Measurements from ENCODE around the gene MIA2. TPM values are rescaled to one million over a fixed set of nuclear protein-coding genes. Genes with fewer than 3 reads are reported as not detected.

MIA2 gene
- total and polyA plus RNA-seq, 7 donors: 10.6 to 29.1 (median 18.3) TPM

DNA sequence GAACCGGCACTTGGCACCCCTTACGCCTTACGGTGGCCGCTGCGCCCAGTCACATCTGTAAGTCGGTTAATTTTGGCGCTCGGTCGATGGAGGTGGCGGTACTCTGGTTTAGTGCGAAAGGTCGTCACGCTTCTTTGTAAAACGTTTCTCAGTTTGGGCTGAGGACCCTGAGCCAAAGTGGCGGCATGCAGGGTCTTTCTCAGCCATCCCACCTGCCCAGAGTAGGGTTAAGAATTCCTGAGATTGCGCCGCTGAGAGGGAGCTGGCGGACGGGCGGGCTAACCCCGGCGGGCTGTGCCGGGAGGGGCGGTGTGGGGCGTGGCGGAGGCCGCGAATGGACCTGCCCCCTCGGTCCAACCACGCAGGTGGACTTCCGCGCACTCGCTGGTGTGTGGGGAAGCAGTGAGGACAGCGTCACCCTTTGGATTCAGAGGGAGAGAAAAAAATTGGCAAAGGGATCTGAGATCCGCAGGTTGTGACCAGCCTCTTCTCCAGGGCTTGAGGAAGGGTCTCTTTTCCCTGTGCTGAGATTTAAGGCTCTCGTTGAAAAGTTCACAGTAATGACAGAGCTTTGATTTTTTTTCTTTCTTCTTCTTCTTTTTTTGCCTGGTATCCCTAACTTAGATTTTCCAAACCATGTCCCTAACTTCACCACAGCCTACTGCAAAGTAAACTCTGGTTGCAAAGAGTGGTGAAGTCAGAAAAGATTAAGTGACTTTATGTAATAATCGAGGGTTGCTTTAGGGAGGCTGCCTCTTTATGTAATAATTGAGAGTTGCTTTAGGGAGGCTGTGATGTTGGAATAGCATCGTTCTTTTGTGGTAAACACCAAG is 199.1 kb downstream of the MIA2 start:
- 0% methylated on average over 37 to 38 of the region's 38 CpGs for WGBS, 3 donors
- peak; percentile 88 to 95 for DNase-seq
- intact Hi-C loops (cut with DNase I): loop anchor here (5.0 kb wide), 4 partner anchors 166 to 331 kb away; partner anchors contain the start of genes PNN (in 1 of the 2), SEC23A (in 1 of the 2) and TRAPPC6B (in 1 of the 2)
- Histone ChIP-seq H3K36me3 (ENCODE audit: insufficient read depth in 1 of 2, low read depth in 1 of 2) (no peaks in the 10 kb centered on the region), H3K27ac (peak overlapping the region; percentile 92), H3K4me3 (peak overlapping the region; percentile 89), H3K27me3 (ENCODE audit: insufficient read depth in 3 of 3, low read length in 2 of 3) (no peaks in the 10 kb centered on the region), H3K9me3 (no peaks in the 10 kb centered on the region), H3K4me1 (peaks cover 27% of the 10 kb centered on the region)
- ATAC-seq: peak; percentile 89 to 90 (median 90)
- TF ChIP-seq, protein P1, sequence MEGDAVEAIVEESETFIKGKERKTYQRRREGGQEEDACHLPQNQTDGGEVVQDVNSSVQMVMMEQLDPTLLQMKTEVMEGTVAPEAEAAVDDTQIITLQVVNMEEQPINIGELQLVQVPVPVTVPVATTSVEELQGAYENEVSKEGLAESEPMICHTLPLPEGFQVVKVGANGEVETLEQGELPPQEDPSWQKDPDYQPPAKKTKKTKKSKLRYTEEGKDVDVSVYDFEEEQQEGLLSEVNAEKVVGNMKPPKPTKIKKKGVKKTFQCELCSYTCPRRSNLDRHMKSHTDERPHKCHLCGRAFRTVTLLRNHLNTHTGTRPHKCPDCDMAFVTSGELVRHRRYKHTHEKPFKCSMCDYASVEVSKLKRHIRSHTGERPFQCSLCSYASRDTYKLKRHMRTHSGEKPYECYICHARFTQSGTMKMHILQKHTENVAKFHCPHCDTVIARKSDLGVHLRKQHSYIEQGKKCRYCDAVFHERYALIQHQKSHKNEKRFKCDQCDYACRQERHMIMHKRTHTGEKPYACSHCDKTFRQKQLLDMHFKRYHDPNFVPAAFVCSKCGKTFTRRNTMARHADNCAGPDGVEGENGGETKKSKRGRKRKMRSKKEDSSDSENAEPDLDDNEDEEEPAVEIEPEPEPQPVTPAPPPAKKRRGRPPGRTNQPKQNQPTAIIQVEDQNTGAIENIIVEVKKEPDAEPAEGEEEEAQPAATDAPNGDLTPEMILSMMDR (IDR thresholded peaks at IDR 0.05): peak; percentile 5

DNA sequence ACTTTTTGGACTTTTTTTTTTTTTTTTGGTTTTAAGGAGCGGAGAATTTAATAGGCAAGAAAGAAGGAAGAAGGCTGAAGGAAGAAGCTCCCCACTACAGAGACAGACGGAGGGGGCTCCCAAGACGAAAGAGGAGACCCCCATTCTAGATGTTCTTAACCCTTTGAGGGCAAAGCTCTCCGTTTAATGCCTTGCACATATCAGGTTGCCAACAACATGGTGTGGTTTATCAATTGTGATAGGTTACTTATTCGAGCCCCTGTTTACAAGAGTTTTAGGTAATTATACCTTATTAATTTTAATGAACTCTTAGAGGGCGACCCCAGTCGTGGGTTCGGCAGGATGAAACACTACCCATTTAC is 199.7 kb downstream of the MIA2 start:
- peaks cover 22% of the 10 kb centered on the region for H3K4me1 ChIP-seq
- intact Hi-C loops (cut with DNase I): loop anchor here (5.0 kb wide), 4 partner anchors 166 to 331 kb away; partner anchors contain the start of genes PNN (in 1 of the 2), SEC23A (in 1 of the 2) and TRAPPC6B (in 1 of the 2)
- H3K27ac ChIP-seq: peak overlapping the region; percentile 92
- no peak for DNase-seq
- ATAC-seq: no peak
- H3K9me3 ChIP-seq: no peaks in the 10 kb centered on the region
- H3K36me3 ChIP-seq (ENCODE audit: insufficient read depth in 1 of 2, low read depth in 1 of 2): no peaks in the 10 kb centered on the region
- H3K27me3 ChIP-seq (ENCODE audit: insufficient read depth in 3 of 3, low read length in 2 of 3): no peaks in the 10 kb centered on the region
- WGBS, 3 donors: 10 to 23% (median 12%) methylated on average over 8 of the region's 8 CpGs
- H3K4me3 ChIP-seq: peak overlapping the region; percentile 89
- TF ChIP-seq, protein P1 (IDR thresholded peaks at IDR 0.05): no peak

DNA sequence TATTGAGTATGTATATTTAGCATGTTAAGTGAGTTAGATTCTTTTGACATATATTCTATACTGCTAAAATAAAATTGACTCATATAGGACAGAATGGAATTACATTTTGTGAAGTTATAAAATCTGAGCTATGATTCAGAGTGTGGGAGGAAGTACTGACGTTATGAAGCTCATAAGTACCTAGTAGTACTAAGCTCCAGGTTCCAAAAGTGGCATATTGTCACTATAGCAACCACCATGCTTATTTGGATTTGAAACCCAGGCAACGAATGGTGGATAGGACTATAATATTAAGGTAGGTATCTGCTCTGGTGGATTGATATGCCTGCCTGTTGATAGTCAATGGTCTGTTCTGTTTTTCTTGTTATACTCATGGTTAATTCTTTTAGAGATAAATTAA is 200.7 kb downstream of the MIA2 start:
- intact Hi-C loops (cut with DNase I): loop anchor here (5.0 kb wide), 4 partner anchors 167 to 332 kb away; partner anchors contain the start of genes PNN (in 1 of the 2), SEC23A (in 1 of the 2) and TRAPPC6B (in 1 of the 2)

DNA sequence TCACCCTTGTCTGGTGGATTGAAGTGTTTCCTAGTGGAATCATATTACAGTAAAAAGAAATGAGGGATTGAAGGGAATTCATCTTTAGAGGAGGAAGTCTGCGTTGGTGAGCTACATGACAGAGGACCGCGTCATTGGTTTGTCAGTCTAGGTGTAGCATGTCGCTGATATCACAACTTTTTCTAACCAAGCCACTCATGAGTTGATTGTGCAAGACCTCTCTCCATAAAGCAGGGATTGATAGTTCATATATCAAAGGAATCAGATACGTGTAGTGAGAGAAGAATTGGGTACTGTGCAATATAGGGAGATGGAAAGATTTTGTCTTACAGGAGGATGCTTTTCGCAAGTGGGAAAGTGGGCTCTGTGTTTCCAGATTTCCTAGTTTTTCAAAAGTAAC is 201.5 kb downstream of the MIA2 start:
- intact Hi-C loops (cut with DNase I): no loop called here
- ATAC-seq (no peak), DNase-seq (no peak)
- Histone ChIP-seq H3K27me3 (ENCODE audit: insufficient read depth in 3 of 3, low read length in 2 of 3) (no peaks in the 10 kb centered on the region), H3K9me3 (no peaks in the 10 kb centered on the region), H3K27ac (no peak overlapping the region), H3K36me3 (ENCODE audit: insufficient read depth in 1 of 2, low read depth in 1 of 2) (no peaks in the 10 kb centered on the region), H3K4me1 (peaks cover 4% of the 10 kb centered on the region), H3K4me3 (no peak overlapping the region)
- 81 to 90% (median 87%) methylated on average over 6 of the region's 6 CpGs for WGBS, 3 donors
- TF ChIP-seq, protein P1 (IDR thresholded peaks at IDR 0.05): no peak

More for the DNA sequence above, 200.7 kb downstream of the MIA2 start:
- ATAC-seq: no peak
- H3K27ac ChIP-seq: no peak overlapping the region
- no peaks in the 10 kb centered on the region for H3K27me3 ChIP-seq (ENCODE audit: insufficient read depth in 3 of 3, low read length in 2 of 3)
- TF ChIP-seq, protein P1 (IDR thresholded peaks at IDR 0.05): no peak
- 51 to 63% (median 54%) methylated on average over 2 of the region's 2 CpGs for WGBS, 3 donors
- H3K4me3 ChIP-seq: no peak overlapping the region
- DNase-seq: no peak
- H3K36me3 ChIP-seq (ENCODE audit: insufficient read depth in 1 of 2, low read depth in 1 of 2): no peaks in the 10 kb centered on the region
- peaks cover 13% of the 10 kb centered on the region for H3K4me1 ChIP-seq
- H3K9me3 ChIP-seq: no peaks in the 10 kb centered on the region

Other genes starting within 250 kb of the MIA2 start
- gene SEC23A, start 130.7 kb upstream of the MIA2 start, total RNA-seq: 10 to 100 TPM; 70.7 to 84.8 (median 80.5) TPM
- 10 to 100 TPM; 25.3 to 62.2 (median 25.5) TPM for gene SEC23A, start 130.7 kb upstream of the MIA2 start, polyA plus RNA-seq
- 10 to 100 TPM in 3 of 4 donors, 1 to 10 TPM in 1; 9.7 to 11.7 (median 10.8) TPM for gene GEMIN2, start 119.6 kb upstream of the MIA2 start, total RNA-seq
- 10 to 100 TPM; 14.2 to 22.6 (median 20.9) TPM for gene GEMIN2, start 119.6 kb upstream of the MIA2 start, polyA plus RNA-seq
- gene TRAPPC6B, start 63.6 kb upstream of the MIA2 start, total RNA-seq: 10 to 100 TPM; 19.8 to 23.2 (median 22.6) TPM
- 10 to 100 TPM in 2 of 3 donors, 1 to 10 TPM in 1; 8.0 to 31.7 (median 10.4) TPM for gene TRAPPC6B, start 63.6 kb upstream of the MIA2 start, polyA plus RNA-seq
- gene PNN, start 58.7 kb upstream of the MIA2 start, total RNA-seq: 10 to 100 TPM; 20.1 to 29.5 (median 26.4) TPM
- gene PNN, start 58.7 kb upstream of the MIA2 start, polyA plus RNA-seq: 10 to 100 TPM; 17.0 to 33.1 (median 27.6) TPM
- gene FBXO33, start 198.5 kb downstream of the MIA2 start, total RNA-seq: 1 to 10 TPM; 3.2 to 4.3 (median 3.6) TPM
- 10 to 100 TPM in 1 of 3 donors, 1 to 10 TPM in 2; 2.0 to 11.5 (median 2.3) TPM for gene FBXO33, start 198.5 kb downstream of the MIA2 start, polyA plus RNA-seq